PFSK-1 (cell line): ENCODE data around the gene HYLS1.

ENCODE experiments used
- FOXP2 ChIP-seq: optimal IDR thresholded peaks from 2 replicates; pipeline ENCODE3; 2011; ENCODE audit warnings: borderline replicate concordance, control low read depth, inconsistent platforms; ENCODE audit not compliant: insufficient read depth; ENCODE audit errors: extremely low read length, extremely low read depth
- POLR2AphosphoS5 ChIP-seq: IDR thresholded peaks from 2 replicates; pipeline ENCODE4 v1.6.1; 2012; ENCODE audit warnings: low read depth, mild to moderate bottlenecking, control low read depth, low read length, moderate library complexity
- REST ChIP-seq, 2 experiments: IDR thresholded peaks; 2 replicates each; pipeline versions ENCODE4 v1.6.1 to v1.8.0; 2011 to 2012; ENCODE audit warnings: low read depth in 2 of 2, low read length in 2 of 2, control low read depth in 1 of 2, inconsistent platforms in 1 of 2, mild to moderate bottlenecking in 1 of 2, moderate library complexity in 1 of 2; ENCODE audit not compliant: insufficient read depth in 1 of 2
- SIN3A ChIP-seq: IDR thresholded peaks from 2 replicates; pipeline ENCODE4 v1.6.1; 2012; ENCODE audit warnings: mild to moderate bottlenecking, low read length, moderate library complexity, borderline replicate concordance; ENCODE audit not compliant: insufficient read depth
- TAF1 ChIP-seq: IDR thresholded peaks from 2 replicates; pipeline ENCODE4 v1.6.1; 2012; ENCODE audit warnings: low read length, control low read depth, borderline replicate concordance; ENCODE audit not compliant: insufficient read depth

Gene HYLS1

GRCh38 chr11:125910226-125910849 is 22.9 kb downstream of the HYLS1 start:
- no peak for TF ChIP-seq POLR2AphosphoS5
- TF ChIP-seq TAF1: no peak
- no peak for TF ChIP-seq REST (IDR thresholded peaks at IDR 0.05; ENCODE audit: insufficient read depth in 1 of 2, low read depth in 2 of 2, low read length in 2 of 2)
- no peak for TF ChIP-seq SIN3A
- TF ChIP-seq FOXP2: no peak

DNA sequence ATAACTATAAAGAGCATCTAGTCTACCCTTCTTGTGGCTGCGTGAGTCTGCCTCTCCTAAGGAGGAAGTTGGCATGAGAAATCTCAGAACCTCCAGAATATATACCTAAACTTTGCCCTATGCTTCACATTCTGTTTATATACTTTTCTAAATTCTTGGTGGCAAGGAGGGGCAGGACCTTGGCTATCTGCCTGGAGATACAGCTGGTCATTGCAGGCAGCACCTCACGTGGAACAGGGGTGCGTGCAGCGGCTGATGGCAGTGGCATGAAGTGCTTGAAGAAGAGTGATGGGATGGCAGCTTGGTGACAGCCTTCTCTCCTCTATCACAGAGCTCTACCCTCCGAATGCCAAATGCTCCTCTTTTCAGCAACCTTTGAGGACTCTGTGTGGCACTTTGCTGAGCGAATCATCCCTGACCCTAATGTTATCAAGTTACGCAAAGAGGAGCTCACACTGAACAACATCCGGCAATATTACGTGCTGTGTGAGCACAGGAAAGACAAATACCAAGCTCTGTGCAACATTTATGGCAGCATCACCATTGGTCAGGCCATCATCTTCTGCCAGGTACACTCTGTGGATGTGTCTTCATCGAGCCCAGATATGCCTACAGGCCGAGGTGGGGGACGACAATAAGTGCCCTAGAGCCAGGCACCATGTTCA is 29.3 kb downstream of the HYLS1 start:
- no peak for TF ChIP-seq TAF1
- no peak for TF ChIP-seq SIN3A
- TF ChIP-seq POLR2AphosphoS5: no peak
- TF ChIP-seq FOXP2: no peak
- TF ChIP-seq REST (IDR thresholded peaks at IDR 0.05; ENCODE audit: insufficient read depth in 1 of 2, low read depth in 2 of 2, low read length in 2 of 2): no peak

DNA sequence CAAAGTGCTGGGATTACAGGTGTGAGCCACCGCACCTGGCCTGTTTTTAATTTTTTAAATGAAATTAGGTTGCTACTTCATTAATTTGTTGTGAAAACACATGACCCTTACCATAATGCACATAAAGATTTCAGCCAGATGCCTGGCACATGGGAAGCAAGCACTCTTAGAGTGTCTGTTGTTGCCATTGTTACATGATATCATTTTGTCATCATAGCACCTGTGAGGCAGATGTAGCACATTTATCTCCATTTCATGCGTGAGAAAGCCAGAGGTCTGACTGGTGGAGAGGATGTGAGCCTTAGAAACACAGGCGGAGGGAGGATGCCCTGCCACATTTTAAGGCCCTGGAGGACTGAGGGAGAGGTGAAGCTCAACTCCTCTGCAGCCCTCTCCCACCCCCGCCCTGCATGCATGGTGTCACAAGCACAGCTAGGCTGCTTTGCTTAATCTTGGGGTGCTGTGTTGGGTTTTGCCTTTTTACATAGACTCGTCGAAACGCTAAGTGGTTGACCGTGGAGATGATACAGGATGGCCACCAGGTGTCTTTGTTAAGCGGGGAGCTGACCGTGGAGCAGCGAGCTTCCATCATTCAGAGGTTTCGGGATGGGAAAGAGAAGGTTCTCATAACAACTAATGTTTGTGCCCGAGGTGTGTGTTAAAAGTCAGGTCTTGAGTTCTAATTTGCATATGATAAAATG is 30.8 kb downstream of the HYLS1 start:
- TF ChIP-seq FOXP2 (no peak), TAF1 (no peak), SIN3A (no peak), REST (IDR thresholded peaks at IDR 0.05; ENCODE audit: insufficient read depth in 1 of 2, low read depth in 2 of 2, low read length in 2 of 2) (no peak), POLR2AphosphoS5 (no peak)

DNA sequence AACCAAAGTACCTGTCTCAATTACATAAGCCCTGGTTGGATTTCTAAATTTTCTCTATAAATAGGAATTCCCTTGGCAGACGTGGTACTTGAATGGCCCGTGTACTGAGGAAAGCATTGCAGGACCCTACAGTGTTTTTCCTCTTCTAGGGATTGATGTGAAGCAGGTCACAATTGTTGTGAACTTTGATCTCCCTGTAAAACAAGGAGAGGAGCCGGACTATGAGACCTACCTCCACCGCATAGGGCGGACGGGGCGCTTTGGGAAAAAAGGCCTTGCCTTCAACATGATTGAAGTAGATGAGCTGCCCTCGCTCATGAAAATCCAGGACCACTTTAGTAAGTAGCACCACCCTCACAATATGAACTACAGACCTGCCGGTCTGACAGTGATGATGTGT is 33.6 kb downstream of the HYLS1 start:
- TF ChIP-seq REST (IDR thresholded peaks at IDR 0.05; ENCODE audit: insufficient read depth in 1 of 2, low read depth in 2 of 2, low read length in 2 of 2): no peak
- no peak for TF ChIP-seq SIN3A
- TF ChIP-seq FOXP2: no peak
- TF ChIP-seq TAF1: no peak
- TF ChIP-seq POLR2AphosphoS5: no peak
